ENCODE data around the gene NFKB1.

GRCh38 chr4:102627831-102628523 lies 126.8 kb downstream of the NFKB1 start:
- TF ChIP-seq, protein P1, sequence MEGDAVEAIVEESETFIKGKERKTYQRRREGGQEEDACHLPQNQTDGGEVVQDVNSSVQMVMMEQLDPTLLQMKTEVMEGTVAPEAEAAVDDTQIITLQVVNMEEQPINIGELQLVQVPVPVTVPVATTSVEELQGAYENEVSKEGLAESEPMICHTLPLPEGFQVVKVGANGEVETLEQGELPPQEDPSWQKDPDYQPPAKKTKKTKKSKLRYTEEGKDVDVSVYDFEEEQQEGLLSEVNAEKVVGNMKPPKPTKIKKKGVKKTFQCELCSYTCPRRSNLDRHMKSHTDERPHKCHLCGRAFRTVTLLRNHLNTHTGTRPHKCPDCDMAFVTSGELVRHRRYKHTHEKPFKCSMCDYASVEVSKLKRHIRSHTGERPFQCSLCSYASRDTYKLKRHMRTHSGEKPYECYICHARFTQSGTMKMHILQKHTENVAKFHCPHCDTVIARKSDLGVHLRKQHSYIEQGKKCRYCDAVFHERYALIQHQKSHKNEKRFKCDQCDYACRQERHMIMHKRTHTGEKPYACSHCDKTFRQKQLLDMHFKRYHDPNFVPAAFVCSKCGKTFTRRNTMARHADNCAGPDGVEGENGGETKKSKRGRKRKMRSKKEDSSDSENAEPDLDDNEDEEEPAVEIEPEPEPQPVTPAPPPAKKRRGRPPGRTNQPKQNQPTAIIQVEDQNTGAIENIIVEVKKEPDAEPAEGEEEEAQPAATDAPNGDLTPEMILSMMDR (IDR thresholded peaks at IDR 0.05; ENCODE audit: low read length) = no peak
- TF ChIP-seq EZH2 (IDR thresholded peaks at IDR 0.05; ENCODE audit: borderline replicate concordance, low read length) = no peak
